GM18519 (cell line): ENCODE data around the gene C1QTNF1.

Experiments used
- ATAC-seq: cut with Tn5 transposase; IDR thresholded peaks from one replicate; pipeline ENCODE4 v1.9.1; 2021; ENCODE audit warnings: mild to moderate bottlenecking, moderate library complexity; ENCODE audit not compliant: unreplicated experiment, low FRiP score

Gene C1QTNF1

DNA sequence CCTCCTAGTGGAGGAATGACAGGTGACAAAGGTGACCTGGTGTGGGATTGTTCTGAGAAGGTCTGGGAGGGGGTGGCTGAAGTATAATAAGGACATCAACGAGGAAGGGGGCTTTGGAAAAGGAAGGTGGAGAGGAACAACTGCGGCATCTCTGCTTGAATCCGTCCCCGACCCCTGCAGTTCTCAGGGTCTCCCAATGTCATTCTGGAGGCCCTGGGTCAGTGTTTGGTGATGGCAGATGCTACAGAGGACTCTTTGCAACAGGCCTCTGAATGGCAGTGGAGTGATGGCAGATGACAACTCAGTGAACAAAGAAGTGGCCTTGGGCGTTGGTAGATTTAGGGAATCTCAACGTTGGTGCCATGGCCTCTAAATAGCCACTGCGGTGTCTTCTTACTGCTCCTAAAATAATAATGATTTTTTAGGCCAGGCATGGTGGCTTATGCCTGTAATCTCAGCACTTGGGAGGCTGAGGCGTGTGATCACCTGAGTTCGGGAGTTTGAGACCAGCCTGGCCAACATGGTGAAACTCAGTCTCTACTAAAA lies 52.0 kb downstream of the C1QTNF1 start:
- no peak for ATAC-seq

DNA sequence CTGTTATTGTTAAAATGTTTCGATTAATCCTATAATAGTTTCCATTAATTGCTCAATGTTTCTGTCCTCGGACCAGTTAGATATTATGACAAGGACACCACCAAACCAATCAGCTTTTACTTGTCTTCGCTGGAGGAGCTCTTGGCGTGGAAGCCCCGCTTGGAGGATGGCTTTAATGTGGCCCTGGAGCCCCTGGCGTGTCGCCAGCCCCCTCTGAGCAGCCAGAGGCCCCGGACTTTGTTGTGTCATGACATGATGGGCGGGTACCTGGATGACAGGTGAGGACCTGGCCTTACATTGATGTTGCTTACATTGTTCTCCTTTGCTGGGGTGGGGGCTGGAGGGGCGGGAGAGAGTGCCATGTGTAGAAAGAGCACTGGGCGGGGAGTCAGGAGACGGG lies 53.6 kb downstream of the C1QTNF1 start:
- ATAC-seq = no peak

DNA sequence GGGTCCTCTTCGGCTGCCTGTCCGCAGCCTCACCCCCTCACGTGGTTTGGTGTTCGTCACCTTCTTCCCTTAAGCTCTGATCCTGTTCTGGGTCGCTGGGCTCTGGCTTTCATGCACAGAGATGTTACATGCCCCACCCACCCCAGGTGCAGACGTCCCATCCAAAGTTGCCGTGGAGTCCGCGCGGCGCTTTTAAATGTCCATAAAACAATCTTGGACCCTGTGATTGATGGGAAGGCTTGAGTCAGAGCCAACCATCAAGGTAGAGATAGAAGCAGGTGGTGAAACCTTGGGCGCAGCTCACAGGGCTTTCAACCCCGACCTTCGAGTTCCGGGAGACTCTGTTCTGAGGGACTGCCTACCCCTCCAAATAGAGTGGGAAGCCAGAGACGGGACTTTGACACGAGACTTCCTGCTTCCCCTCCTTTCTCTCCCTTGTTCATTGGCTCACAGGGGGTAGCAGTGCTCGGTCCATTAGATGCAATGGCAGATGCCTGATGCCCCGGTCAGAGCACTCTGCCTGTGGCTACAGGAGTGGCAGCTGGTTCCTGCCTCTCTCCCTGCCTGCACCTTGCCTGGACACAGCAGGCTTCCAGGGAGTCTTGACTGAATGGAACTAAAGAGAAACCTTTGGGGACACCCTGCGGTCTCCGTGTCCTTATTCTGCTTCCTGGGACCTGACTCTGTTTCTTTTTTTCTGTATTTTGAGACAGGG lies 54.7 kb downstream of the C1QTNF1 start:
- no peak for ATAC-seq

DNA sequence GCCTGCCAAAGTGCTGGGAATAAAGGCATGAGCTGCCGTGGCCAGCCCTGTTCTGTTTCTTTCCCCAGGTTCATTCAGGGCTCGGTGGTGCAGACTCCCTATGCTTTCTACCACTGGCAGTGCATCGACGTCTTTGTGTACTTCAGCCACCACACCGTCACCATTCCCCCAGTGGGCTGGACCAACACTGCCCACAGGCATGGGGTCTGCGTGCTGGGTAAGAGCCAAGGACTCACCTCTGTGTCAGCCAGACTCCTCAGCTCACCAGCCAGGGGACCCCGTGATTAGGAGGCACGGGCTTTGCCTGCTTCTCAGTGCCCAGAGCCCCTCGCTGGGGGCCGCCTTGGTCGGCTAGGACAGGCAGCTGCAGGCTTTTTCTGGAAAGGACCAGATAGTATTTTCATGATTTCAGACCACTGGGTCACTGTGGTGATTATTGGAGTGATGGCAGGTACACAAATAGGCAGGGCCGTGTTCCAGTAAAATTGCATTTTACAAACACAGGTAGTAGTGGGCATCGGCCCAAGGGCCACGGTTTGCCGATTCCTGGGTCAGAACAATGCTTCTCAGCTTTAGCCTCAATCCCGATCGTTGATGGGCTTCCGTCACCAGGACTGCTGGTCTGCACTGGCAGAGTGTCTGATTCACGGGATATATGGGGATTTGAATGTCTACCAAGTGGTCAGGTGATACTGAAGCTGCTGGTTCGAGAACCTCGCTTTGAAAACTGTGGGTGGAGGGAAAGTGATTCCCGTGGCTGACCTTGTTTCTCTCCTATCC lies 55.6 kb downstream of the C1QTNF1 start:
- ATAC-seq = no peak

DNA sequence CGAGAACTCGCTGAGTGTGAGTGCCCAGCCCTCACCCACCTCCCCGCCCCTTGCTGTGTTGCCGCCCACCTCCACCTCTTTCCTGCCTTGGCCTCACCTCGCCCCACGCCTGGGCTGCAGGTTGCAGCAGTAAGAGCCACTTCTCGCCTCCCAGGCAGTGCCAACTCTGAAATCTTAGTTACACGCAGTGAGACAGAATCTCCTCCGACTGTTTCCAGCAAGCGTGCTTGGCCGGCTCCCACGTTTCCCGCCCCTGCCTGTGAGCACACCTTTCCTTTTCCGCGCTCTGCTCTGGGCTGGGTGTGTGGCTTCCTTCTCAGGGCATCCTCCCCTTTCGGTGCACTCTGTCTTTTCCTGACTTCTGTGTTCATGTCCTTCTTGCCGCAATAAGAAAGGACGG lies 56.4 kb downstream of the C1QTNF1 start:
- ATAC-seq = no peak

DNA sequence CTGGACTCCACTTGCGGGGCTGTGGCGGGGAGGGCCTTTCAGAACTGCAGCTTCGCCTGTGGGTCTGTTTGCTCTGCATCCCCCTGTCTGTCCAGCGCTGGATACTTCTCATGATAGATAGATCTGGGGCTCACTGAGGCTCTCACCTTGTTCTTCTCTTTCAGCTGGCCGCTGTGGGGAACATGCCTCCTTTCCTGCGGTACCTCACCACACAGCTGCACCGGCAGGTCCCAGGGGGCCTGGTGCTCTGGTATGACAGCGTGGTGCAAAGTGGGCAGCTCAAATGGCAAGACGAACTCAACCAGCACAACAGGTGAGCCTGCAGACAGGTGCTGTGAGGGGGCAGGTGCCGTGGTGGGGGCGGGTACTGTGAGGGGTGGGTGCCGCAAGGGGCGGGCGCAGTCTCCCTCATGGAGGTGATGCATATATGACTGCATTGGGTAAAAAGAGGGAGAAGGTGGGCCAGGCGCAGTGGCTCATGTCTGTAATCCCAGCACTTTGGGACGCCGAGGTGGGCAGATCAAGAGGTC lies 56.9 kb downstream of the C1QTNF1 start:
- ATAC-seq = no peak

DNA sequence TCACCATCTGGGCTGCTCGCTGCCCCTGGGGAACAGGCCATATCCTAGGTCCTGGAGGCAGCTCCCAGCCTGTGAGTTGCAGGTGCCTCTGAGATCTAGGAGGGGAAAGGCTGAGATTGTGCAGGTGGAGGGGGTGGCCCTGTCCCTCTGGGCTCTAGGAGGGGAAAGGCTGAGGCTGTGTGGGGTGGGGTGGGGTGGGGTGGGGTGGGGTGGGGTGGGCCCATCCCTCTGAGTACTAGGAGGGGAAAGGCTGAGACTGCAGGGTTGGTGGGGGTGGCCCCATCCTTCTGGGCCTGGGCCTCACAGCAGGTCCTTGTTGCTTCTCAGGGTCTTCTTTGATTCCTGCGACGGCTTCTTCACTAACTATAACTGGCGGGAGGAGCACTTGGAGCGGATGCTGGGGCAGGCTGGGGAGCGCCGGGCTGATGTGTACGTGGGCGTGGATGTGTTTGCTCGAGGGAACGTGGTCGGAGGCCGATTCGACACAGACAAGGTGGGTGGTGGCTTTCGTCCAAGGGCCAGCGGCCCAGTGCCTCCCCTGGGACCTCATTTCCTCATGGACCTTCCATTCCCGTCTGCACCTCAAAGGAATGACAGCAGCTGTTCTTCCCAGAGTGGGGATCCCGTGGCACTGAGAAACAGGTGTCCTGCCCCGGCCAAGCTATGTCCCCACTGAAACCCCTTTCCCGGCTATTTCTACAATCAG lies 57.8 kb downstream of the C1QTNF1 start:
- ATAC-seq = no peak

DNA sequence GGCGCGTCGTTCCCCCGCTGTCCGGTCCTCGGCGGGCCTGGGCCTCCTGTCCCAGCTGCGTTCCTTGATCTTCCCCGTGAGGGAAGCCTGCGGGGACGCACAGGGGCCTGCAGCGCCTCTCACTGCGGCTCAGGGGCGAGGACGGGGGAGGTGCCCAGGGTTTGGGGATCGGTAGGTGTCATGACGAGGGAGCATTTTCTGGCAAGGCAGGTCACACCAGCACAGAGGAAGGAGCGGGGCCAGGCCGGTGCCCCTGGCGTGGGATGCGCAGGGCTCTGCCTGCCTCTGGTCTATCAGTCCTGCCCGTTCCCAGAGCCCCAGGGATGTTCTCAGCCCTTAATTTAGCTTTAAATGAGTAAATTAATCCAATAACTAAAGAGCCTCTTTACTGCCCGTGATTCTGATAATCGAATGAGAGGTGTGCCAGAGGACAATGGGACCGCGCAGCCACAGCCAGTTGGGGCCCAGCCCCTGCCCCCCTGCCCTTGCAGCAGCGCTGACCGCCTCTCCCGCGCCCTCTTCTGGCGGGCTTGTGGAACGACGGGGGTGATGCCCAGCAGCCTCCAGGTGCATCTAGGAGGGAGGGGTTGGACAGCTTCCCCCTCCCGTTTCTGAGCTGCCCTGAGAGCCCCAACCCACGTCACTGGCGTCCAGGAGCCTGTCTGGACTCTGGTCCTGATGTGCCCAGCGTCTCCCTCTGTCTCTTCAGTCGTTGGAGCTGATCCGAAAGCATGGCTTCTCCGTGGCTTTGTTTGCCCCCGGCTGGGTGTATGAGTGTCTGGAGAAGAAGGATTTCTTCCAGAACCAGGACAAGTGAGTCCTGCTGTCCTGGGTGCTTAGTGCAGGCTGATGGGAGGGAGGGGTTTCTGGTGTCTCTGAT lies 58.6 kb downstream of the C1QTNF1 start:
- ATAC-seq = no peak

DNA sequence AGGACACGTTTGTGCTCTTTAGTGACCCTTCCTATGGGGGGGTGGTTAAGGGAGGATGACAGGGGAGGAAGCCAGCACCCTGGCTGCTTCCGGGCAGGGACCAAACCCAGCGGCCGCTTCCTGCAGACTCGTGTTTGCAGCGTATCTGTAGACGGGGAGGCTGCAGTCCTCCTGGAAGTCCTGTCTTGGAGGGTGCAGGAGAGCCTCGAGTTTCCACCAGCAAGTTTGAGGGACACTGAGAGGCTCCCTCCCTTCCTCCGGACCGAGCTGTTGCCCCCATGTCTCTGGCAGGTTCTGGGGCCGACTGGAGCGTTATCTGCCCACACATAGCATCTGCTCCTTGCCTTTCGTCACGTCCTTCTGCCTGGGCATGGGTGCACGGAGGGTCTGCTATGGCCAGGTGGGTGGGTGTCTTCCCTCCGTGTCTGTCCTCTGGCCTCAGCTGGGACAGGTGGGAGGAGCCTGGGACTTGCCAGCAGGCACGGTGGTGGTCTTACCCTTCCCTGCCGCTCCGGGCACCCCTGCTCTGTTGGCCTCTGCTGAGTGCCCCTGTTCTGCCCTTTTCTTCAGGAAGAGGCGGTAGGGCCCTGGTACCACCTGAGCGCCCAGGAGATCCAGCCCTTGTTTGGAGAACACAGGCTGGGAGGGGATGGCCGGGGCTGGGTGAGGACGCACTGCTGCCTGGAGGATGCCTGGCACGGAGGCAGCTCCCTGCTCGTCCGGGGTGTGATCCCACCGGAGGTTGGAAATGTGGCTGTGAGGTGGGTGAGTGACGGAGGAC lies 59.4 kb downstream of the C1QTNF1 start:
- ATAC-seq = no peak

DNA sequence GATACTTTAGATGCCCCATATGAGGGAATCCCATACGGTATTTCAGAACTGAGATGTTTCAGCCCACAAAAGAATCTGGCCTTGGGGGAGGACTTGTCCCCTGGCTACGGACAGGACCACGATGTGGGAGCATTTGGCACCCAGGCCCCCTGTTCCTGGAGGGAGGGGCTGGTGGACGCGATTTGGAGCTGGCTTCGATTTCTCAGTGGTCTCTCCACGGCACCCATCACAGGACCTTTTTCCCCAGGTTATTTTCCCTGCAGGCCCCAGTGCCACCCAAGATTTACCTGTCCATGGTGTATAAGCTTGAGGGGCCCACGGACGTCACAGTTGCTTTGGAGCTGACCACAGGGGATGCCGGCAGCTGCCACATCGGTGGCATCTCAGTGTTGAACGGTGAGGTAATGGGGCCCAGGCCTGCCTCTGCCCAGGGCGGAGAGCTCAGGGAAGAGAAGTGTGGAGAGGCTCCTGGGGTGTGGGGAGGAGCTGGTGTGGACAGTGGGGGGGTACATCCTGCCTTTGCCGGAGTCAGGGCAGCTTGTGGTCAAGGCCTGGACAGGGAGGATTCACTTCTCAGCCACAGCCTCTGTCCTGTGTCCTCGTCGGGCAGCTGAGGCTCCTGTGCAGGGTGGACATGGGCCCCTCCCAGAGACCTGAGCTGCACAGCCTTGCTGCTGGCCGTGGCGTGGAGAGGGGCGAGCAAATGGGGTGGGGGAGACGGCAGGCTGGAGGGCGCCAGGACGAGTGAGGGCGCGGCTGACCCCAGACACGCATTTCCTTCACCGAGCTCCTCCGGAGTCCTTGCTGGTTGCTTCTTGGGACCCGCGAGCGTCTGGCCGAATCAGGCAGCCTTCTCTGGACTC lies 60.6 kb downstream of the C1QTNF1 start:
- ATAC-seq = no peak

DNA sequence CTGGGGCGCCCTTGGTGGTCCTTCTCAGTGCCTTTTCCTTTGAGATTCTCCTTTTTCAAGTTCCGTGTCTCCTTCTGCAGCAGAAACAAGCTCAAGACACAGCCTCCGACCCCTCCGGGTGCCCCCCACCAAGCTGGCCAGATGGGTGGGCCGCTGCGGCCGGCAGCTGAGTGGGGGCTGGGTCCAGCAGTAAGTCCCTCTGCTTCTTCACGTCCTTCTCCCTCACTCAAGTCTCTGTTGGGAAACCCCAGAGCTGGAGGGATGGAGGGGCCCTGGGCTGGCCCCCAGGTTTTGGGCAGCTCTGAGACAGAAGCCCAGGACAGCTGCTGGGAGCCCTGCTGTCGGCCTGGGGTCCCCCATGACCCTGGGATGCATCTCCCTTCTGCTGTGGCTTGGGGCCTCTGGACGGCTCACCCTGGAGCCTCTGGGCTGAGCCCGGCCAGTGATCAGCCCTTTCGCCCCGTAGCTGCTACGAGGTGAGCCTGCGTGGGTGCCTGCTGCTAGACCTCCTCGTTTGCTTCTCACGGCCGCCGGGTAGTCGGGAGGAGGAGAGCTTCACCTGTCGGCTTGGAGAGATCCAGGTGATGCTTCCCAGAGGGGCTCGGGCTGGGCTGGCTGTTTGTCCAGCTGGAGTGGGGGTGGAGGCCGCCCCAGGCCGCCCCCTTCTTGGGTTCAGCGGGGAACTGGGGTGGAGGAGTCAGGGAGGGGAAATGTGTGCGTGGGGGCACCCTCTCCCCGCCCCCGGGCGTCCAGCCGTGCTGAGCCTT lies 61.4 kb downstream of the C1QTNF1 start:
- ATAC-seq = no peak

DNA sequence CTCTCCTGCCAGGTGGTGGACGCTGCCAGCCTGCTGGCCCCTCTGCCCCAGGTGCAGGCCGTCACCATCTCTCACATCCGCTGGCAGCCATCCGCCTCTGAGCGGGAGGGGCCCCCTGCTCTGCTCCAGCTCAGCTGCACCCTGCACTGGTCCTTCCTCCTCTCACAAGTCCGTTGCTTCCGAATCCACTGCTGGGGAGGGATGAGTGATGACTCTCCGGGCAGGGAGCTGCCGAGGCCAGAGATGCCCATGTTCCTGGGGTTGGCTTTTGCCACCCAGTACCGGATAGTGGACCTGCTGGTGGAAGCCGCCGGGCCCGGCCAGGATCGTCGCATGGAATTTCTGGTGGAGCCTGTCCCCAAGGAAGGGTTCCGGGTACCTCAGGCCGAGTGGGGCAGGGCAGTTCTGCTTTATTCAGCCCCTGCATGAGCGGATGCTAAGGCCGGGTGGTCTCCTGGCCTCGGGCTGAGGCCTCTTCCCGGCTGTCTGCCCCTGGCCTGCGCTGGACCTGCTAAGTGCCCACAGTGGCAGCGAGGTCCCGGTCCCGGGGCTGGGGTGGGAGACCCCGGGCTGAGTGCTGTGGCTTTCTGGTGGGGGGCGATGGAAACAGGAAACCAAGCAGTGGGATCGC lies 62.1 kb downstream of the C1QTNF1 start:
- ATAC-seq = no peak

DNA sequence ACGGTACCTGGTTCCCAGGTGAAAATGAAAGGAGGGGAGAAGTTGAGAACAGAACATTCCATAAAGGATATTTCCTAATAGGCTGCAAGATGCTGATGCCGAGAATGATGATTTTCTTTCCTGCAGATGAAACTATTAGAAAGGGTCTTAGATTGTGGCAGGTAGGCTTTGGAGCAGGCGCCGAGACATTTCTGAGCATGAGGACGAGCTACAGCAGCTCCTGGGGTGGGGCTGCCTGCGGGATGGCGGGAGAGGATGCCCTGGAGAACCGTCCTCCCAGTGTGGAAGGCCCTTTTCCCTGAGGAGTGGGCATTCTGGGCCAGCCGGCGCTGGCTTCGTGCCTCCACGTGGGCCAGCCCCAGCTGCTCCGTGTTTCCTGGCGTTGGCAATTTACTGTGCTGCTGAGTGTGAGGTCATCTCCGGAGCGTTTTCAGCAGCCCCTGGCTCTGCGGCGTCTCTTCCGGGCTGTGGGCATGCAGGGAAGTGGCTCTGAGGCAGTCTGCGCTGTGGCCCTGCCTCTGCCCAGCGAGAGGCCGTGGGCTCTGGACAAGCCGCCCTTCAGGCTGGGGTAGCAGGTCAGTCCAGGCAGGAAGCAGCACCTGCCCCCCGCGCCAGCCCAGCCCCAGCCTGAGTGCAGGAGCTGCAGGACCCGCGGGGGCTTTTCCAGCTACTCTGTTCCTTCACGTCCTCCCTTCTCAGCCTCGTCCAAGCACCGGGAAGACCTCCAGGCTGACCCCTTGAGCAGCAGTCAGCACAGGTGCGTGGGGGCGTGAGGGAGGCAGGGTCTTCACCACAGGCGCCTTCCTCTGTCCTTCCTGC lies 62.8 kb downstream of the C1QTNF1 start:
- ATAC-seq = no peak

DNA sequence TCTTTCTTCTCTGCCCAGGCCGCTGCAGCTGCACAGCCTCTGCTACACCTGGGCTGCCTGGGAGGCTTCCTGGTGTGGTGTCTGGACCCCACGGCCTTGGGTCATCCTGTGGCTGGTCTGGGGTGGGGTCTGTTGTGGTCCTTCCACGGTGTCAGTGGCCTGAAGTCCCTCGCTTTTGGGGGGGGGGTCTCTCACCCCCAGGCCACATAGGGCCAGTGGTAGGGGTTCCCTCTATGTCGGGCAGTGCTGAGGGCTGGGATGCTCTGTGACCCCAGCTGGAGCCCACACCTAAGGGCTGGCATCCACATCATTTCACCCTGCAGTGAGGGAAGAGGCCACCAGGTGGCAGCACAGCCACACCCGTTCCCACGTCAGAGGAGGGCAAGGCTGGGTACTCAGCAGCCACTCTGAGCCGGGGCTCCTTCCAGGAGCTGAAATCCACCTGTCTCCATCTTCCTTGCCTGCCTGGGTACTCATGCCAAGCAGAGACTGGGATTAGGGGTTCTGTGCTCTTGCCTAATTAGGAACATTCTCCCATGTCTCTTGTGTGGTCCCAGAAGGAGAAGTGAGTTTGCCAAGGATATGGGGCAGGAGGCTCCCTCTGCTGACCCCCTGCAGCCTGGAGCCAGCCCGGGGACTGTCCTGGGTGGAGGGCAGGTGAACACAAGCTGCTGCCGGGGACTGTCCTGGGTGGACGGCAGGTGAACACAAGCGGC lies 63.6 kb downstream of the C1QTNF1 start:
- no peak for ATAC-seq

DNA sequence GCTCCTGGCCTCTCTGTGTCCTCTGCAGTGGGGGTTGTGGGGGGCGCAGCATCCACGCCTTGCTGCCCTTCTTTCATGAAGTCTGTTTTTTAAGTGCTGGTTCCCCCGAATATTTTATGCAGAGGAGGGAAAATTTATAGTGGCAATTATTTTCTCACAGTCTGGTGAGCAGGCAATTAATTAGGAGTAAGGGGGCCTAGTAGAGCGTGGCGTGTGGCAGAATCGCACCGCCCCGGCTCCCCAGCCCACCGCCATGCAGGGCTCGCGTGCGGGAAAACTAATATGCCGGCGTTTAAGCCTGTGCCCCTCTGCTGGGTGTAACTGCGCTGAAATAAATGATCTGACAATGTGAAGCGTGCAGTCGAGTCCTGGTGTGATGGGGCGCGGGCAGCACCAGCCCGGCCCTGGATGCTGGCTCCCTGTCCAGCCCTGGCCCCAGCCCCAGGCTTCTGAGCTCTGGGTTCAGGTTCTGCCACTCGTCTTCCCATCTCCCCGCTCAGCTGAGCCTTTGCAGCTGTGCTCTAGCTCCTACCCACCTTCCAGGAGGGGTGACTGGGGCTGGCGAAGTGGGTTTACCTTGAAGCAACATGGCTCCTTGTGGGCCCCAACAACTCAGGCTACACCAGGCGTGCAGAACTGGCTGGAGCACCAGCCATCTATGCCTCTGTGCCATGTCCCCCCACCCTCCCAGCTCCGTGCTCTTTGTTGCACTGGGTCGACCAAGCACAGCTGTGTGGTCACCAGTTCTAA lies 64.5 kb downstream of the C1QTNF1 start:
- no peak for ATAC-seq
